ENCODE data around the gene COPA.

Gene COPA

GRCh38 chr1:160340866-160341265, 2.2 kb downstream of the COPA start:
- H3K4me1 ChIP-seq (ENCODE audit: low read length) = peaks cover 9% of the 10 kb centered on the region
- H3K9me3 ChIP-seq (replicated peaks; ENCODE audit: insufficient read depth, low read length) = no peaks in the 10 kb centered on the region
- no peak overlapping the region for H3K4me2 ChIP-seq (ENCODE audit: low read depth, low read length)
- no peaks in the 10 kb centered on the region for H4K20me1 ChIP-seq (ENCODE audit: insufficient read depth, low read length)
- H3K9ac ChIP-seq (ENCODE audit: low read length) = no peak overlapping the region
- no peak overlapping the region for H3K4me3 ChIP-seq (ENCODE audit: low read length)
- 0 out of 2 replicates have a peak, but pooled peaks cover 4% of the 10 kb centered on the region for H3F3A ChIP-seq (ENCODE audit: insufficient read depth, low read length)
- TF ChIP-seq, protein P1, sequence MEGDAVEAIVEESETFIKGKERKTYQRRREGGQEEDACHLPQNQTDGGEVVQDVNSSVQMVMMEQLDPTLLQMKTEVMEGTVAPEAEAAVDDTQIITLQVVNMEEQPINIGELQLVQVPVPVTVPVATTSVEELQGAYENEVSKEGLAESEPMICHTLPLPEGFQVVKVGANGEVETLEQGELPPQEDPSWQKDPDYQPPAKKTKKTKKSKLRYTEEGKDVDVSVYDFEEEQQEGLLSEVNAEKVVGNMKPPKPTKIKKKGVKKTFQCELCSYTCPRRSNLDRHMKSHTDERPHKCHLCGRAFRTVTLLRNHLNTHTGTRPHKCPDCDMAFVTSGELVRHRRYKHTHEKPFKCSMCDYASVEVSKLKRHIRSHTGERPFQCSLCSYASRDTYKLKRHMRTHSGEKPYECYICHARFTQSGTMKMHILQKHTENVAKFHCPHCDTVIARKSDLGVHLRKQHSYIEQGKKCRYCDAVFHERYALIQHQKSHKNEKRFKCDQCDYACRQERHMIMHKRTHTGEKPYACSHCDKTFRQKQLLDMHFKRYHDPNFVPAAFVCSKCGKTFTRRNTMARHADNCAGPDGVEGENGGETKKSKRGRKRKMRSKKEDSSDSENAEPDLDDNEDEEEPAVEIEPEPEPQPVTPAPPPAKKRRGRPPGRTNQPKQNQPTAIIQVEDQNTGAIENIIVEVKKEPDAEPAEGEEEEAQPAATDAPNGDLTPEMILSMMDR (IDR thresholded peaks at IDR 0.05; ENCODE audit: low read length) = no peak
- TF ChIP-seq EZH2phosphoT487 (IDR thresholded peaks at IDR 0.05; ENCODE audit: low read length) (no peak), EZH2 (optimal IDR thresholded peaks at IDR 0.05; ENCODE audit: low read depth, low read length) (no peak)
- no peak overlapping the region for H3K27ac ChIP-seq (ENCODE audit: low read length)
- H3K36me3 ChIP-seq (replicated peaks; ENCODE audit: insufficient read depth, low read length) = peaks cover 7% of the 10 kb centered on the region; the same call in 1 of the 2 replicates
- no peaks in the 10 kb centered on the region for H3K9me2 ChIP-seq (replicated peaks; ENCODE audit: insufficient read depth, low read length)
- H2AFZ ChIP-seq (ENCODE audit: low read length) = no peak overlapping the region
- H3K79me2 ChIP-seq (ENCODE audit: low read length) = peaks cover 86% of the 10 kb centered on the region
- no peaks in the 10 kb centered on the region for H3K27me3 ChIP-seq (replicated peaks; ENCODE audit: insufficient read depth, low read length)
- DNase-seq = no peak

DNA sequence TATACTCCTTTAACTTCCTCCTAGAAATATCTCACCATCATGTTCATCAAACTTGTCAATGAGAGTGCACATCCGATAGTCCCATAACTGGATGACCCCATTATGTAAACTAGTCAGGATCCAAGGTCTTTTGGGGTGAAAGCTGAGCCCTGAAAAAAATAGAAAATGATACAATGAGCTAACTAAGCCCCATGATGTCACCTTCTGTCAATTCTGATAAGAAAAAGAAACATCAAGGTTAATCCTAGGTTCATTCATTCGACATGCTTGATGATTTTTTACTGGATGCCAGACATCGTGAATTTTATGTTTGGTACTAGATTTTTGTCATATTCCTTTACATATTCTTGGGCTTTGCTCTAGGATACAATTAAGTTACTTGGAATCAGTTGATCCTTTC, 2.9 kb downstream of the COPA start:
- TF ChIP-seq EZH2 (optimal IDR thresholded peaks at IDR 0.05; ENCODE audit: low read depth, low read length) (no peak), EZH2phosphoT487 (IDR thresholded peaks at IDR 0.05; ENCODE audit: low read length) (no peak)
- TF ChIP-seq, protein P1 (IDR thresholded peaks at IDR 0.05; ENCODE audit: low read length) = no peak
- Histone ChIP-seq H3K4me1 (ENCODE audit: low read length) (peaks cover 9% of the 10 kb centered on the region), H3K4me3 (ENCODE audit: low read length) (no peak overlapping the region), H3K4me2 (ENCODE audit: low read depth, low read length) (no peak overlapping the region), H3K9ac (ENCODE audit: low read length) (no peak overlapping the region), H3K27ac (ENCODE audit: low read length) (no peak overlapping the region), H3K9me3 (replicated peaks; ENCODE audit: insufficient read depth, low read length) (no peaks in the 10 kb centered on the region), H2AFZ (ENCODE audit: low read length) (no peak overlapping the region), H3K36me3 (replicated peaks; ENCODE audit: insufficient read depth, low read length) (peaks cover 7% of the 10 kb centered on the region; the same call in 1 of the 2 replicates), H3K79me2 (ENCODE audit: low read length) (peaks cover 80% of the 10 kb centered on the region), H3F3A (ENCODE audit: insufficient read depth, low read length) (0 out of 2 replicates have a peak, but pooled peaks cover 4% of the 10 kb centered on the region), H3K27me3 (replicated peaks; ENCODE audit: insufficient read depth, low read length) (no peaks in the 10 kb centered on the region), H3K9me2 (replicated peaks; ENCODE audit: insufficient read depth, low read length) (no peaks in the 10 kb centered on the region), H4K20me1 (ENCODE audit: insufficient read depth, low read length) (no peaks in the 10 kb centered on the region)
- no peak for DNase-seq

- no peak overlapping the region for H3K4me2 ChIP-seq (ENCODE audit: low read depth, low read length)
- no peaks in the 10 kb centered on the region for H3K4me1 ChIP-seq (ENCODE audit: low read length)
- TF ChIP-seq EZH2 (optimal IDR thresholded peaks at IDR 0.05; ENCODE audit: low read depth, low read length) = no peak
- TF ChIP-seq, protein P1 (IDR thresholded peaks at IDR 0.05; ENCODE audit: low read length) = no peak
- TF ChIP-seq EZH2phosphoT487 (IDR thresholded peaks at IDR 0.05; ENCODE audit: low read length) = no peak
- no peak overlapping the region for H3K4me3 ChIP-seq (ENCODE audit: low read length)
- H3K9ac ChIP-seq (ENCODE audit: low read length) = no peak overlapping the region
- H3K27ac ChIP-seq (ENCODE audit: low read length) = no peak overlapping the region
- peaks cover 69% of the 10 kb centered on the region for H3K79me2 ChIP-seq (ENCODE audit: low read length)
- no peaks in the 10 kb centered on the region for H3K9me3 ChIP-seq (replicated peaks; ENCODE audit: insufficient read depth, low read length)
- H3K27me3 ChIP-seq (replicated peaks; ENCODE audit: insufficient read depth, low read length) = no peaks in the 10 kb centered on the region
- H3F3A ChIP-seq (ENCODE audit: insufficient read depth, low read length) = no peaks in the 10 kb centered on the region
- no peak for DNase-seq
- H3K9me2 ChIP-seq (replicated peaks; ENCODE audit: insufficient read depth, low read length) = no peaks in the 10 kb centered on the region
- H4K20me1 ChIP-seq (ENCODE audit: insufficient read depth, low read length) = no peaks in the 10 kb centered on the region
- H3K36me3 ChIP-seq (replicated peaks; ENCODE audit: insufficient read depth, low read length) = peaks cover 13% of the 10 kb centered on the region; the same call in 1 of the 2 replicates
- no peak overlapping the region for H2AFZ ChIP-seq (ENCODE audit: low read length)
Observed at GRCh38 chr1:160338580-160338979, 4.5 kb downstream of the COPA start.

Data from MM.1S (cell line).